HG02970 (cell line): ENCODE data around the gene CACNA1D.

ENCODE experiments used
- ATAC-seq: cut with Tn5 transposase; IDR thresholded peaks from one replicate; pipeline ENCODE4 v1.9.1; 2021; ENCODE audit warnings: mild to moderate bottlenecking, moderate library complexity, moderate number of reproducible peaks; ENCODE audit not compliant: unreplicated experiment, low FRiP score

The CACNA1D gene

DNA sequence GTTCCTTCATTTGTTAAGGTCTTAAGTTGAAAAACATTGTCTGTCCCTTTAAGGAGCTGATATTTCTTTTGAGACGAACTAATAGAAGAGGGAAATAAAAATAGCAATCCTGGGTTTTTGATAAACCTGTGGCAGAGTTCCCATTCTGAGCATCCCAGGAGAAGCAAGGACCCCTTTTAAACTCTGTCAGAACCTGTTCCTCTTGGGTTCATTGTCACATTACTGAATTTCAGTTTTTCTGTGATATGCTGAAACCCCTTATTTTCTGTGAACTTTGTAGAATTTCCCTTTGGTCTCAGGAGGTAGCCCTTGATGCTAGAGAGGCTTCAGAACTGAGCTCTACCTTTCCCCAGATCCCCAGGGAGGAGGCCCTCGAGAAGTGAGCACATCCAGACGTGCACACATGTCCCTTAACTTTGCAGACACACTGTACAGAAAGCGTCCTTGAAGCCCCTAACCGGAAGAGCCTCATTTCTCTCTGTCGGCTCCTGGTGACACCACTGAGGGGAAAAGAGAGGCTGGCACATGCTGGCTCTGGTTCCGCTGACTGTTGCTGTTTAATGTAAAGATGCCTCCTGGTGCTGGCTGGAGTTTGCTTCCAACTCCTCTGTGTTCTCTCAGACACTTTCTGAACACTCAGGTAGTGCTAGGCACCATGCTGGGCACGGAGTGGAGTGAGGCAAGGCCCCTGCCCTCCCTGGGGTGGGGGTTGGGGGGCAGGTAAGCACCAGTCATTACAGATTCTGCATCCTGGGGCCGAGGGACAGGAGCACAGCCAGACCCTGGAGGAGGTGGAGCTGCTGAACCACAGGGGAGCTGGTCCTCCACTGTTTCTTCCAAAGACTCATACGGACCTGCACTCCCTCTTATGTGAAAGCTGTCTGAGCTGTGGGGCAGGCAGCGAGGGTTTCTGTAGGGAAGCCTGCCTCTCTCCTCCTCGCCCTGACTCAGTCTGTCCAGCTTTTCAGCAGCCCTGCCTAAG, 274.4 kb downstream of the CACNA1D start:
- ATAC-seq = no peak

DNA sequence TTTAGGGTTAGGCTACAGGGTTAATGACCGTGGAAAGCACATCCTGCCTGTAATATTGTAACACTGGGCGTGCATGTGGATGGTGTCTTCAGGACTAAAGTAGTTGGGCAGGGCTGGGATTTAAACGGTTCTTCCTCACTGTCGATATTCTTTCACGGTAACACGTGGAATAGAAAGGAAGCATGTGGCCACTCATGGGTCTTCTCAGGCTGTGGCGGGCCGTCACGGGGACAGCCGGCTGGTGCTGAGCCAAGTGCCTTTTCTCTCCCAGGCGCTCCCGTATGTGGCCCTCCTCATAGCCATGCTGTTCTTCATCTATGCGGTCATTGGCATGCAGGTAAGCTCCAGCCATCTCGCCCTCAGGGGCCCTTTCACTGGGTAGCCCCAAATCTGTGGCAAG, 278.2 kb downstream of the CACNA1D start:
- ATAC-seq = no peak

DNA sequence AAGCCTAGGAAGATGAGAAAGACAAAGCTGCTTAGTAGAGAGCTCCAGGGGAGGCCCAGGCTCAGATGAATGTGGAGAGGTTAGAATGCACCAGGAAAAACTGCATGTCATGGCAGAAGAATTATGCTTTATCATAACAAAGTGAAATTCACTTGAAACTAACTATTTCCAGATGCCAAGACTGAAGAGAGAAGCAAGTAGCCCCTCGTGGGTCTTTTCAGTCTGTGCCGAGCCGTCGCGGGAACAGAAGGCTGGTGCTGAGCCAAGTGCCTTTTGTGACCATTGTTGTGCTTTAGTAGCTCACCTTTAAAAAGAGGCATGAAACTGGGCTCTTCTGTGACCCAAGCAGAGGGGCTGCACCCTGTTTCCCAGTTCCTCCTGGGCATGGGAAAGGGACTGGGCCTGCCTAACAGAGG, 278.6 kb downstream of the CACNA1D start:
- ATAC-seq = no peak

DNA sequence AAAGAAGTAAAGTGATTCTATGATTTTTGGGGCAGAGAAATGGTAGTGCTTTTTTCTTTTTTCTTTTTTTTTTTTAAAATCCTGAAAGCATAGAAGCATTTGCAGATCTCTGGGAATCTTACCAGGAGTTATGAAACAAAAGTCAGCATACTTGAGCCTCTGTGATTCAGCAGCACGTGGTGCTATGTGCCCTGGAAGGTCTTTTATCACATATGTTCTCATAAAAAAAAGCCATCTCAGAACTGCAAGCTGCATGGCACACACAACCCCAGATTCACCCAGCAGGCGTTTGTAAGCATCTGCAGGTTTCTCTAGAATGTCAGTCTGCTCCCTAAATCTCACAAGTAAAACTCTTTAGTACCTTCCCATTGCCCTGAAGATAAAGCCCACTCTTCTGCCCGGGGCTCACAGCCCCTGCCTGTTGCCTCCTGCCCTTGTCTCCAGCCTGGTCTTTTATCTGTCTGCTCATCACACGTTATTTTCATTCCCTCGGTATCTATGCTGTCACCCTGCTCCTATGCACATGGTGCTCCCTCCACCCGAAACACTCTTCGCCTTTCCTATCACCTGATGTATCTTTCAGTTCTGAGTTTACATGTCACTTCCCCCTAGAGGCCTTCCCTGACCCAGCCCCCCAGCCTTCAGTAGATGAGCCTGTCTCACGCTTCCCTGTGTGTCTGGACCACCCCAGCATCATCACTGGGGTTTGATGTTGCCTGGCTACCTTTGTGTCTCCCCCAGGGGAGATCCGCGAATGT, 279.4 kb downstream of the CACNA1D start:
- ATAC-seq = peak; percentile 68

GRCh38 chr3:53774414-53774813, 280.0 kb downstream of the CACNA1D start:
- no peak for ATAC-seq

DNA sequence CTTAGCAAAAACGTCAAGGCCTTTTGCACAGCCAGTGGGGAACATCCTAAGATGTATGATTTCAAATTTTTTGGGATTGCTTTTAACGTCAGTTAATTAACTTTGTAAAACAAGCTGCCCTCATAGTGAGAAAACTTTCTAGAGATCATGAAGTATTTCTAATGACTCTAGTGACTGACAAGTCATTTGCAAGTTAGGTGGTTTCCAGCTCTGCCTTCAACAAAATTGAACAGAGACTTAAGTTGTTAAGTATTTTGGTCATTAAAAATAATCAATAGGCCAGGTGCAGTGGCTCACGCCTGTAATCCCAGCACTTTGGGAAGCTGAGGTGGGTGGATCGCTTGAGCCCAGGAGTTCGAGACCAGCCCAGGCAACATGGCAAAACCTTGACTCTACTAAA, 280.6 kb downstream of the CACNA1D start:
- no peak for ATAC-seq

- ATAC-seq = no peak
Measured at GRCh38 chr3:53775834-53776251, 281.4 kb downstream of the CACNA1D start.

- ATAC-seq = no peak
Measured at GRCh38 chr3:53776494-53777101, 282.2 kb downstream of the CACNA1D start.

DNA sequence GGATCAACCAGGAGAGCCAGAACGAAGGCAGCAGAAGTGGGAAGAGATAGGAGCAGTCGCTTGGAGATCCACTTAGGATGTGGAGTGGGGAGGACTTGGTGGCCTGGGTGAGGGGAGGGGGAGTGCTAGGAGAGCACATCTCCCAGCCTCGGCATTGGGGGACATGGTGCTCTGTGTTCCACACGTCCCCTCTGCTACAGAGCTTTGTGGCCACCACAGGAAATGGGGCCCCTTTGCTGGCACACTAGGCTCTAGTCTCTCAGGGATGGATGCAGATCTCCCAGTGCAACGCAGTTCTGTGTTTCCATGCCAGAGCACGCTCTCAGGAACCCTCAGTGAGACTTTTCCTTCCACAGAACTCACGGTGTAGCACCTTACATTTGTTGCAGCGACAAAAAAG, 283.1 kb downstream of the CACNA1D start:
- ATAC-seq = no peak

- ATAC-seq = no peak
Measured at GRCh38 chr3:53778153-53778552, 283.7 kb downstream of the CACNA1D start.

GRCh38 chr3:53780171-53780570, 285.8 kb downstream of the CACNA1D start:
- no peak for ATAC-seq

DNA sequence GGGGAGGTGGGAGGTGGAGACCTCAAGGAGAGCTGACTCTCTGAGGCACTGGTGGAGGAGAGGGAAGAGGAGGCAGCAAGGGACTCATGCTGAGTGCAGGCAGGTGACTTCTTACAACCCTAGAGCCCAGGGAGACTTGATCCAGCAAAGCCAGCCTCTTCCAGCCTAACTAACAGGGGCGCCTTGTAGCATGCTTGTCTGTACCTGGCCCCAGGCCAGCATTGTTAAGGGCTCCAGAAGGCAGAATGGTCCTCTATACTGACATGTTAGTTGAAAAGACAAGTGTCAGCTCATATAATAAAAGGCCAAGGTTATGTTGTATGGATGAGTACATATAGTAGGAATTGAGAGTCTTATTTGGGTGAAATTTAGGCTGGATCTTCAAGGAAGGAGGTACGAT, 286.4 kb downstream of the CACNA1D start:
- no peak for ATAC-seq

- no peak for ATAC-seq
Measured at GRCh38 chr3:53787016-53787415, 292.6 kb downstream of the CACNA1D start.

- ATAC-seq = no peak
Measured at GRCh38 chr3:53788038-53788437, 293.6 kb downstream of the CACNA1D start.

- no peak for ATAC-seq
Measured at GRCh38 chr3:53789459-53789858, 295.0 kb downstream of the CACNA1D start.

- no peak for ATAC-seq
Measured at GRCh38 chr3:53790470-53790869, 296.1 kb downstream of the CACNA1D start.

GRCh38 chr3:53791317-53791716, 296.9 kb downstream of the CACNA1D start:
- no peak for ATAC-seq

GRCh38 chr3:53792866-53793265, 298.5 kb downstream of the CACNA1D start:
- ATAC-seq = no peak

GRCh38 chr3:53794597-53794996, 300.2 kb downstream of the CACNA1D start:
- ATAC-seq = no peak

GRCh38 chr3:53795176-53795575, 300.8 kb downstream of the CACNA1D start:
- ATAC-seq = no peak
